ENCODE data around the gene RAPGEF1.

Gene RAPGEF1

GRCh38 chr9:131595696-131596429 is 144.0 kb downstream of the RAPGEF1 start:
- DNase-seq = no peak

GRCh38 chr9:131594906-131595665 is 144.8 kb downstream of the RAPGEF1 start:
- DNase-seq = no peak

GRCh38 chr9:131593936-131594665 is 145.8 kb downstream of the RAPGEF1 start:
- DNase-seq = no peak

- DNase-seq = no peak
Observed at GRCh38 chr9:131593091-131593820, 146.6 kb downstream of the RAPGEF1 start.

- no peak for DNase-seq
Observed at GRCh38 chr9:131591845-131592208, 148.0 kb downstream of the RAPGEF1 start.

- DNase-seq = peak; percentile 86
Observed at GRCh38 chr9:131590907-131591844, 148.7 kb downstream of the RAPGEF1 start.

GRCh38 chr9:131590449-131590848 is 149.4 kb downstream of the RAPGEF1 start:
- no peak for DNase-seq

- DNase-seq = no peak
Observed at GRCh38 chr9:131589993-131590392, 149.9 kb downstream of the RAPGEF1 start.

GRCh38 chr9:131589124-131589711 is 150.7 kb downstream of the RAPGEF1 start:
- DNase-seq = no peak

GRCh38 chr9:131588396-131588795 is 151.5 kb downstream of the RAPGEF1 start:
- DNase-seq = no peak

GRCh38 chr9:131587906-131588305 is 152.0 kb downstream of the RAPGEF1 start:
- no peak for DNase-seq

GRCh38 chr9:131587331-131587730 is 152.5 kb downstream of the RAPGEF1 start:
- no peak for DNase-seq

- DNase-seq = peak; percentile 50
Observed at GRCh38 chr9:131585375-131585774, 154.5 kb downstream of the RAPGEF1 start.

- no peak for DNase-seq
Observed at GRCh38 chr9:131584858-131585257, 155.0 kb downstream of the RAPGEF1 start.

GRCh38 chr9:131583836-131584555 is 155.9 kb downstream of the RAPGEF1 start:
- no peak for DNase-seq

GRCh38 chr9:131583337-131583645 is 156.6 kb downstream of the RAPGEF1 start:
- DNase-seq = no peak

- no peak for DNase-seq
Observed at GRCh38 chr9:131582466-131583336, 157.2 kb downstream of the RAPGEF1 start.

GRCh38 chr9:131582056-131582455 is 157.8 kb downstream of the RAPGEF1 start:
- DNase-seq = no peak

GRCh38 chr9:131580358-131580757 is 159.5 kb downstream of the RAPGEF1 start:
- DNase-seq = no peak

GRCh38 chr9:131579789-131580211 is 160.1 kb downstream of the RAPGEF1 start:
- DNase-seq = no peak

Data from stimulated activated CD4-positive, alpha-beta T cell treated with anti-CD3 and anti-CD28 coated beads, Interleukin-15, amount 100 ng/mL, for 24 hours (primary cell).